Anterior cingulate cortex (tissue), 58 donors: ENCODE measurements around the gene LMBRD1.

Source experiments
- DNase-seq, 58 donors: peaks; one replicate each; lab custom pipeline; 2025; lab: John Stamatoyannopoulos, UW

The LMBRD1 gene

GRCh38 chr6:69650703-69651102, 146.1 kb downstream of the LMBRD1 start:
- DNase-seq, result no peak

- DNase-seq, result no peak
Measured at GRCh38 chr6:69647726-69648125, 149.1 kb downstream of the LMBRD1 start.

GRCh38 chr6:69643688-69644087, 153.1 kb downstream of the LMBRD1 start:
- DNase-seq, result no peak

- DNase-seq, result no peak
Measured at GRCh38 chr6:69632932-69633331, 163.9 kb downstream of the LMBRD1 start.

- DNase-seq, result no peak
Measured at GRCh38 chr6:69631552-69632346, 165.1 kb downstream of the LMBRD1 start.

- no peak for DNase-seq
Measured at GRCh38 chr6:69630767-69631166, 166.0 kb downstream of the LMBRD1 start.

GRCh38 chr6:69627625-69628024, 169.2 kb downstream of the LMBRD1 start:
- no peak for DNase-seq

GRCh38 chr6:69624944-69625343, 171.9 kb downstream of the LMBRD1 start:
- DNase-seq, result no peak
